A673 (cell line): ENCODE data around the gene POM121C.
"Not testable (repeated sequence)": the region's sequence is repeated elsewhere in the genome, so short reads cannot be mapped to it uniquely, and the experiment has no call there.

Experiments
- EZH2 ChIP-seq: fragments of 200-600 bp; sonication (generic); IDR thresholded peaks from 2 replicates; pipeline ENCODE4 v1.6.1; 2017; ENCODE audit warnings: borderline replicate concordance, low read depth, mild to moderate bottlenecking, mixed read lengths, antibody characterized with exemption, low read length; ENCODE audit not compliant: poor library complexity, severe bottlenecking
- TF ChIP-seq, protein P1 (sequence below): fragments of 300-800, 200-600 bp; sonication (generic); conservative IDR thresholded peaks from 2 replicates; pipeline ENCODE4 v1.5.1; 2017; ENCODE audit warnings: low read depth, mild to moderate bottlenecking, antibody characterized with exemption, low read length, moderate library complexity, mixed read lengths

DNA sequence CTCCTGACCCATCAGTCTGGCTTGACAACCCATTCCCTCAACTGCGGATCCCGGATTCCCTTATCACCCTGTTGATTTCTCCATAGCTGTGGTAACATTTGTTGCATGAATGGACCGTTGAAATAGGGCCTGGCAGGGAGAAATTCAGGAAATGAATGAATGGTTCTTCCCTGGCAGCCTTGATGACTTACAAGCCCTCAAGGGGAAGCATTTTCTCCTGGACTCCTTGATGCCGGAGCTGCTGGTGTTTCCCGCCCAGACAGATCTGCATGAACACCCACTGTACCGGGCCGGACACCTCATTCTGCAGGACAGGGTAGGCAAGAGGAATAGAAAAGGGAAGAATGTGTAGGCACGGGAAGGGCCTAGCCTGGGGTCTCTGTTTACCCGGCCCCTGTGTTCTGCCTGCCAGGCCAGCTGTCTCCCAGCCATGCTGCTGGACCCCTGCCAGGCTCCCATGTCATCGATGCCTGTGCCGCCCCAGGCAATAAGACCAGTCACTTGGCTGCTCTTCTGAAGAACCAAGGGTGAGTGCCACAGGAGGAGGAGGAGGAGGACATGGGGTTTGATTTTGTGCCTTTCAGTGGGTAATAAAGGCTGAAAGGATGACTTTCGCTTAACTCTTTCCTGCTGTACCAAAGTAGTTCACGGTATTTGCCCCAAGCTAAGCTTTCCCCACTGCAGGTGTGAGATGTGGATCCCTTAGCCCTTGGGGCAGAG lies 71.2 kb downstream of the POM121C start:
- TF ChIP-seq, protein P1, sequence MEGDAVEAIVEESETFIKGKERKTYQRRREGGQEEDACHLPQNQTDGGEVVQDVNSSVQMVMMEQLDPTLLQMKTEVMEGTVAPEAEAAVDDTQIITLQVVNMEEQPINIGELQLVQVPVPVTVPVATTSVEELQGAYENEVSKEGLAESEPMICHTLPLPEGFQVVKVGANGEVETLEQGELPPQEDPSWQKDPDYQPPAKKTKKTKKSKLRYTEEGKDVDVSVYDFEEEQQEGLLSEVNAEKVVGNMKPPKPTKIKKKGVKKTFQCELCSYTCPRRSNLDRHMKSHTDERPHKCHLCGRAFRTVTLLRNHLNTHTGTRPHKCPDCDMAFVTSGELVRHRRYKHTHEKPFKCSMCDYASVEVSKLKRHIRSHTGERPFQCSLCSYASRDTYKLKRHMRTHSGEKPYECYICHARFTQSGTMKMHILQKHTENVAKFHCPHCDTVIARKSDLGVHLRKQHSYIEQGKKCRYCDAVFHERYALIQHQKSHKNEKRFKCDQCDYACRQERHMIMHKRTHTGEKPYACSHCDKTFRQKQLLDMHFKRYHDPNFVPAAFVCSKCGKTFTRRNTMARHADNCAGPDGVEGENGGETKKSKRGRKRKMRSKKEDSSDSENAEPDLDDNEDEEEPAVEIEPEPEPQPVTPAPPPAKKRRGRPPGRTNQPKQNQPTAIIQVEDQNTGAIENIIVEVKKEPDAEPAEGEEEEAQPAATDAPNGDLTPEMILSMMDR = not testable (repeated sequence)
- not testable (repeated sequence) for TF ChIP-seq EZH2
